SU-DHL-6 (cell line): Measurements from ENCODE around the gene PDZD2.

Experiments used
- EZH2phosphoT487 ChIP-seq: fragments of 200-600 bp; sonication (generic), shearing (Covaris generic); conservative IDR thresholded peaks from 2 replicates; pipeline ENCODE4 v1.6.1; 2018; ENCODE audit warnings: mild to moderate bottlenecking, antibody characterized with exemption, low read length, moderate library complexity, mixed read lengths
- TF ChIP-seq, protein P1 (sequence below): fragments of 200-600 bp; sonication (generic); IDR thresholded peaks from one replicate; pipeline ENCODE4 v1.5.1; 2017; ENCODE audit warnings: antibody characterized with exemption, mild to moderate bottlenecking, low read length, moderate library complexity; ENCODE audit not compliant: insufficient read depth, poor library complexity, severe bottlenecking

- TF ChIP-seq, protein P1, sequence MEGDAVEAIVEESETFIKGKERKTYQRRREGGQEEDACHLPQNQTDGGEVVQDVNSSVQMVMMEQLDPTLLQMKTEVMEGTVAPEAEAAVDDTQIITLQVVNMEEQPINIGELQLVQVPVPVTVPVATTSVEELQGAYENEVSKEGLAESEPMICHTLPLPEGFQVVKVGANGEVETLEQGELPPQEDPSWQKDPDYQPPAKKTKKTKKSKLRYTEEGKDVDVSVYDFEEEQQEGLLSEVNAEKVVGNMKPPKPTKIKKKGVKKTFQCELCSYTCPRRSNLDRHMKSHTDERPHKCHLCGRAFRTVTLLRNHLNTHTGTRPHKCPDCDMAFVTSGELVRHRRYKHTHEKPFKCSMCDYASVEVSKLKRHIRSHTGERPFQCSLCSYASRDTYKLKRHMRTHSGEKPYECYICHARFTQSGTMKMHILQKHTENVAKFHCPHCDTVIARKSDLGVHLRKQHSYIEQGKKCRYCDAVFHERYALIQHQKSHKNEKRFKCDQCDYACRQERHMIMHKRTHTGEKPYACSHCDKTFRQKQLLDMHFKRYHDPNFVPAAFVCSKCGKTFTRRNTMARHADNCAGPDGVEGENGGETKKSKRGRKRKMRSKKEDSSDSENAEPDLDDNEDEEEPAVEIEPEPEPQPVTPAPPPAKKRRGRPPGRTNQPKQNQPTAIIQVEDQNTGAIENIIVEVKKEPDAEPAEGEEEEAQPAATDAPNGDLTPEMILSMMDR = no peak
- TF ChIP-seq EZH2phosphoT487 = no peak
Observed at GRCh38 chr5:31626156-31626555, 12.8 kb upstream of the PDZD2 start.
